A549 (cell line): ENCODE measurements around the gene SLC22A23. TPM values are rescaled to one million over a fixed set of nuclear protein-coding genes. Genes with fewer than 3 reads are reported as not detected.

Source experiments
- ATAC-seq, 2 experiments: fragments of 200-7000 bp in 1 of 2; fragments of >200 bp in 1 of 2; cut with Nextera tagmentation in 1 of 2; cut with Tn5 transposase in 1 of 2; 3 replicates each; pipeline versions ENCODE4 v1.8.0 to v1.9.1; 2018 to 2020; ENCODE audit warnings: mild to moderate bottlenecking in 1 of 2, moderate library complexity in 1 of 2
- CTCF ChIA-PET: fragments of 300-600 bp; sonication (Branson Sonifier 250); formaldehyde crosslinking; extraction: SDS; loops from one replicate; lab custom pipeline; 2021; ENCODE audit warnings: antibody characterized with exemption, inconsistent platforms; lab: Yijun Ruan, JAX
- POLR2A ChIA-PET: fragments of 350-600 bp; formaldehyde crosslinking; extraction: SDS; loops from one replicate; lab custom pipeline; 2021; ENCODE audit warnings: antibody characterized with exemption, inconsistent platforms; lab: Yijun Ruan, JAX
- DNase-seq, 2 experiments: peaks; one replicate each; pipeline versions ENCODE4 v3.0.0 to v3.0.0-alpha.2; 2011 to 2016; ENCODE audit warnings: low read depth in 1 of 2, low spot score in 1 of 2
- FAIRE-seq: peaks from 2 replicates; lab custom pipeline; 2011; peaks lifted over from hg19 to GRCh38; lab: Jason Lieb, UNC
- H3K27ac ChIP-seq, 2 experiments: fragments of >200 bp; sonication (Bioruptor Twin); formaldehyde crosslinking; 3 replicates each; pipeline ENCODE4 v1.5.1; 2016 to 2017
- H3K4me1 ChIP-seq: fragments of >200 bp; sonication (Bioruptor Twin); formaldehyde crosslinking; 3 replicates; pipeline ENCODE4 v1.6.1; 2016
- H3K4me2 ChIP-seq: fragments of >200 bp; sonication (Bioruptor Twin); formaldehyde crosslinking; 3 replicates; pipeline ENCODE4 v1.6.1; 2016
- H3K4me3 ChIP-seq: fragments of >200 bp; sonication (Bioruptor Twin); formaldehyde crosslinking; 3 replicates; pipeline ENCODE4 v1.5.1; 2016
- H3K9me3 ChIP-seq: fragments of >200 bp; sonication (Bioruptor Twin); formaldehyde crosslinking; 3 replicates; pipeline ENCODE4 v1.6.1; 2016
- BHLHE40 ChIP-seq: IDR thresholded peaks from 2 replicates; pipeline ENCODE4 v1.6.1; 2012; ENCODE audit warnings: low read depth, low read length, inconsistent platforms
- CBX2 ChIP-seq: fragments of 200-600 bp; sonication (generic); IDR thresholded peaks from 2 replicates; pipeline ENCODE4 v1.6.1; 2016; ENCODE audit warnings: low read depth, mild to moderate bottlenecking, borderline replicate concordance
- CEBPB ChIP-seq, 2 experiments: fragments of >200 bp in 1 of 2; sonication (Bioruptor Twin) in 1 of 2; formaldehyde crosslinking in 1 of 2; IDR thresholded peaks; 2 replicates each; pipeline ENCODE4 v1.6.1; 2012 to 2016
- CHD4 ChIP-seq: fragments of 200-600 bp; sonication (generic); IDR thresholded peaks from 2 replicates; pipeline ENCODE4 v1.6.1; 2016; ENCODE audit warnings: antibody characterized with exemption, mild to moderate bottlenecking, borderline replicate concordance
- ESRRA ChIP-seq: fragments of 150-350 bp; IDR thresholded peaks from 2 replicates; pipeline ENCODE4 v1.6.1; 2014; ENCODE audit warnings: mild to moderate bottlenecking, low read length, borderline replicate concordance
- FOSB ChIP-seq: fragments of 250-450 bp; sonication (Bioruptor Pico); IDR thresholded peaks from 2 replicates; pipeline ENCODE4 v1.5.0; 2020; ENCODE audit warnings: mild to moderate bottlenecking, moderate library complexity
- HEYL ChIP-seq: fragments of 250-450 bp; sonication (Bioruptor Pico); IDR thresholded peaks from 2 replicates; pipeline ENCODE4 v1.8.0; 2021; ENCODE audit warnings: mild to moderate bottlenecking, moderate library complexity
- HOXA7 ChIP-seq: fragments of 250-450 bp; sonication (Bioruptor Pico); IDR thresholded peaks from 2 replicates; pipeline ENCODE4 v1.5.0; 2020; ENCODE audit warnings: mild to moderate bottlenecking, moderate library complexity
- HOXB13 ChIP-seq: fragments of 250-450 bp; sonication (Bioruptor Pico); IDR thresholded peaks from 2 replicates; pipeline ENCODE4 v1.5.0; 2020; ENCODE audit warnings: low read depth, mild to moderate bottlenecking, moderate library complexity
- HOXB5 ChIP-seq: fragments of 250-450 bp; sonication (Bioruptor Pico); IDR thresholded peaks from 2 replicates; pipeline ENCODE4 v1.5.0; 2020; ENCODE audit warnings: mild to moderate bottlenecking, moderate library complexity
- JUN ChIP-seq, 2 experiments: fragments of >200 bp; sonication (Bioruptor Twin); formaldehyde crosslinking; IDR thresholded peaks; 2 replicates in 1 of 2; 3 replicates in 1 of 2; pipeline ENCODE4 v1.6.1; 2016 to 2017
- JUNB ChIP-seq: fragments of >200 bp; sonication (Bioruptor Twin); formaldehyde crosslinking; IDR thresholded peaks from 2 replicates; pipeline ENCODE4 v1.6.1; 2016
- NR3C1 ChIP-seq: fragments of >200 bp; sonication (Bioruptor Twin); formaldehyde crosslinking; IDR thresholded peaks from 3 replicates; pipeline ENCODE4 v1.6.1; 2017
- RARB ChIP-seq: fragments of 250-450 bp; sonication (Bioruptor Pico); IDR thresholded peaks from 2 replicates; pipeline ENCODE4 v1.8.0; 2021; ENCODE audit warnings: mild to moderate bottlenecking, moderate library complexity
- RCOR1 ChIP-seq: fragments of 150-350 bp; IDR thresholded peaks from 2 replicates; pipeline ENCODE4 v1.6.1; 2014; ENCODE audit warnings: antibody characterized with exemption, low read length, low read depth
- RFX5 ChIP-seq: fragments of 450-650 bp; IDR thresholded peaks from 2 replicates; pipeline ENCODE4 v1.7.1; 2014; ENCODE audit warnings: antibody characterized with exemption, mild to moderate bottlenecking, moderate library complexity
- SMC3 ChIP-seq: fragments of >200 bp; sonication (Bioruptor Twin); formaldehyde crosslinking; IDR thresholded peaks from 3 replicates; pipeline ENCODE4 v1.6.1; 2018; ENCODE audit warnings: inconsistent platforms
- SREBF2 ChIP-seq: fragments of 450-650 bp; IDR thresholded peaks from 2 replicates; pipeline ENCODE4 v1.6.1; 2014; ENCODE audit warnings: mild to moderate bottlenecking, moderate library complexity
- ZNF302 ChIP-seq: fragments of 250-450 bp; sonication (Bioruptor Pico); IDR thresholded peaks from 2 replicates; pipeline ENCODE4 v1.9.0; 2021; ENCODE audit warnings: inconsistent platforms, mild to moderate bottlenecking, moderate library complexity
- WGBS: methylation state at CpG from one replicate; pipeline ENCODE4 v1.1.6; 2017; ENCODE audit errors: missing lambda C conversion rate; 5-methylcytosine and 5-hydroxymethylcytosine counted together
- polyA plus RNA-seq, 4 experiments: library from polyadenylated mRNA; depleted of rRNA in 3 of 4; stranded (reverse); fragments of >200 nt; fragmentation: RNase III in 1 of 4; extraction: RNeasy Plus Mini Kit Qiagen cat#74134 plus additional on column Dnase treatment in 1 of 4; gene quantifications; 2 replicates in 3 of 4; 3 replicates in 1 of 4; pipeline ENCODE4 v1.2.3, GENCODE V29; 2011 to 2017
- TF ChIP-seq, protein P1 (sequence below): IDR thresholded peaks from 2 replicates; pipeline ENCODE4 v1.6.1; 2012; ENCODE audit warnings: low read depth, borderline replicate concordance
- TF ChIP-seq, protein P2 (sequence below): fragments of >200 bp; sonication (Bioruptor Twin); formaldehyde crosslinking; IDR thresholded peaks from 3 replicates; pipeline ENCODE4 v1.6.1; 2016
- TF ChIP-seq, protein P3 (sequence below): fragments of >200 bp; sonication (Bioruptor Twin); formaldehyde crosslinking; IDR thresholded peaks from 2 replicates; pipeline ENCODE4 v1.6.1; 2016

The SLC22A23 gene
- polyA plus RNA-seq, 2 of the 4 experiments (the other 2 are of a cell fraction) = 4.4 to 6.2 TPM

DNA sequence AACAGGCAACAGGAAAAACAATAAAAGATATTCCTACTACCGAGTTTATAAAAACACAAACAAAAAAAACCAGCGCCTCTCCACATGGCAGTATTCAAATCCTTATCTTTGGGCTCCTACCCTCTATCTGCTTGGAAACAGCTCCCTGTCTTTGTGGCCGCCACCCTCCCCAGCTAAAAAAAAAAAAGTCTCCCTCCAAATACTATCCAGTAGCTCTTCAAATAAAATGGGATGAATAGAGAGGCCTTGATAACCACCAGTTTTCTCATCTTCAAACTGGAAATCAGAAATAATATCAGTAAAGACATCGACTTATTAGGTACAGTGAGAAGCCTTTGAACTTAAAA lies 101.9 kb downstream of the SLC22A23 start:
- DNase-seq (no peak), ATAC-seq (no peak), FAIRE-seq (no peak)
- Histone ChIP-seq H3K4me1 (peaks cover 36% of the 10 kb centered on the region), H3K9me3 (no peaks in the 10 kb centered on the region), H3K4me2 (peak overlapping the region; percentile 87), H3K4me3 (no peak overlapping the region), H3K27ac (peak overlapping the region; percentile 78 to 86; a peak in 4 of 6 replicates)
- CTCF ChIA-PET = interaction anchor here (1.1 kb wide), 1 partner anchor 12 kb away, joined by 3 read pairs; no protein-coding TSS in a partner anchor
- POLR2A ChIA-PET = interaction anchor here (0.5 kb wide), 1 partner anchor 83 kb away, joined by 4 read pairs; no protein-coding TSS in a partner anchor
- WGBS = 86% methylated on average over 4 of the region's 4 CpGs
- TF ChIP-seq JUNB = no peak
- no peak for TF ChIP-seq RARB (CRISPR knock-in tag)
- TF ChIP-seq HOXA7 (CRISPR knock-in tag) = no peak

DNA sequence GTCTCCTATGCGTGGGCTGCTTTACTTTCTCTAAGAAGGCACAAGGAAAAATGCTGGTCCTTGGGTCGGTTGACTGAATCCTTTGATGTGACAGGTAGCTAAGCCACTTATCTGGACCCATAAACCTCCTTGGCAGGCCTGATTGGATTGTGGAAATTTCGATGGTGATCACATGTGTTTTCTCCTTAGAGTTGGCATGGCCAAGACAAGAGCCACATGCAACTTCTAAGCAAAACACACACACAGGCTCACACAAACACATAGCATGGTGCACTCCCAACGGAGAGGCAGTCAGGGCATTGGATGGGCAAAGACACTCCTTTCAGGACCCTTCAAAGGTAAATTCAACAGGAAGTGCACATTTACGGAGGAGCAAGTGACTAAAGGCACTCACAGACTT lies 102.9 kb downstream of the SLC22A23 start:
- ChIA-PET CTCF (interaction anchor here (1.4 kb wide), 1 partner anchor 74 kb away, joined by 3 read pairs; no protein-coding TSS in a partner anchor), POLR2A (no interaction called here)
- no peak for FAIRE-seq
- 91% methylated on average over 5 of the region's 5 CpGs for WGBS
- H3K4me3 ChIP-seq = no peak overlapping the region
- no peak for DNase-seq
- H3K9me3 ChIP-seq = no peaks in the 10 kb centered on the region
- no peak overlapping the region for H3K4me2 ChIP-seq
- H3K4me1 ChIP-seq = peaks cover 29% of the 10 kb centered on the region
- H3K27ac ChIP-seq = no peak overlapping the region
- no peak for TF ChIP-seq CBX2
- no peak for TF ChIP-seq RARB (CRISPR knock-in tag)
- no peak for TF ChIP-seq HEYL
- TF ChIP-seq NR3C1 = no peak
- TF ChIP-seq BHLHE40 = no peak
- TF ChIP-seq, protein P1, sequence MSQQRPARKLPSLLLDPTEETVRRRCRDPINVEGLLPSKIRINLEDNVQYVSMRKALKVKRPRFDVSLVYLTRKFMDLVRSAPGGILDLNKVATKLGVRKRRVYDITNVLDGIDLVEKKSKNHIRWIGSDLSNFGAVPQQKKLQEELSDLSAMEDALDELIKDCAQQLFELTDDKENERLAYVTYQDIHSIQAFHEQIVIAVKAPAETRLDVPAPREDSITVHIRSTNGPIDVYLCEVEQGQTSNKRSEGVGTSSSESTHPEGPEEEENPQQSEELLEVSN = no peak
- no peak for TF ChIP-seq HOXB5
- TF ChIP-seq FOSB (CRISPR knock-in tag) = no peak
- no peak for TF ChIP-seq JUN (IDR thresholded peaks at IDR 0.05)
- TF ChIP-seq, protein P2, sequence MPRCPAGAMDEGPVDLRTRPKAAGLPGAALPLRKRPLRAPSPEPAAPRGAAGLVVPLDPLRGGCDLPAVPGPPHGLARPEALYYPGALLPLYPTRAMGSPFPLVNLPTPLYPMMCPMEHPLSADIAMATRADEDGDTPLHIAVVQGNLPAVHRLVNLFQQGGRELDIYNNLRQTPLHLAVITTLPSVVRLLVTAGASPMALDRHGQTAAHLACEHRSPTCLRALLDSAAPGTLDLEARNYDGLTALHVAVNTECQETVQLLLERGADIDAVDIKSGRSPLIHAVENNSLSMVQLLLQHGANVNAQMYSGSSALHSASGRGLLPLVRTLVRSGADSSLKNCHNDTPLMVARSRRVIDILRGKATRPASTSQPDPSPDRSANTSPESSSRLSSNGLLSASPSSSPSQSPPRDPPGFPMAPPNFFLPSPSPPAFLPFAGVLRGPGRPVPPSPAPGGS = no peak
- TF ChIP-seq HOXB13 = no peak
- TF ChIP-seq, protein P3, sequence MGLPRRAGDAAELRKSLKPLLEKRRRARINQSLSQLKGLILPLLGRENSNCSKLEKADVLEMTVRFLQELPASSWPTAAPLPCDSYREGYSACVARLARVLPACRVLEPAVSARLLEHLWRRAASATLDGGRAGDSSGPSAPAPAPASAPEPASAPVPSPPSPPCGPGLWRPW = no peak
- no peak for ATAC-seq

DNA sequence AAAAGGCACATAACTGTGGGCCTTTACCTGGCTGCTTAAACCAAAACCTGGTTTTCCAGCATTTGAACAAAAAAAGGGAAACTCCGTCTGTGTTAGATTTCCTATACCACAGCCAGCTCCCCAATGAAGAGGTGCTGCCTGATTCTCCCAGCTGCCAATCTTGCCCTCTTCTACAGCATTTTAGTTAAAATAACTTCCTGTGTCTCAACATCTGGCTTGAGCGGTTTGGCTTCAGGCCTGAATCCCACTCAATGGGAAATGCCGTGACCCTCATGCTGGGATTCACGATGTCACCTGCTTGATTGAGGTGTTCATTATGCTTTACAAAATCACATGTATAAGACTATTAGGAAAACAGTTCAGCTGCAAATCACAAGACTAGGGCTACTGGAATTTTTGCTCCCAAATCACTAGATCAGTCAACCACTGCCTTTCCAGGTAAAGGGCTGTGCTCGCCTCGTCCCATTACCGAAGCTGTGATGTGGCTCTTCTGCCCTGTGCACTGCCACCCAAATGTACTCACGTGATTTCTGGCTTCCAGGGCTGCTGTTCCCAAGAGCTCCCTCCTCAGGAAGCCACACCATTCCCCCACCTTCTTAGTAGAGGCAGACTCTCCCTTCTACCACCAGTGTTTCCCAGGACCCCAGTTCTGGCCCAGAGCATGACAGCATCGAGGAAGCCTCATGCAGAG lies 103.5 kb downstream of the SLC22A23 start:
- FAIRE-seq (no peak), DNase-seq (no peak), ATAC-seq (no peak)
- Histone ChIP-seq H3K27ac (no peak overlapping the region), H3K4me1 (peaks cover 29% of the 10 kb centered on the region), H3K9me3 (no peaks in the 10 kb centered on the region), H3K4me2 (no peak overlapping the region), H3K4me3 (no peak overlapping the region)
- no peak for TF ChIP-seq RARB (CRISPR knock-in tag)
- TF ChIP-seq CBX2 = no peak
- no peak for TF ChIP-seq SREBF2
- no peak for TF ChIP-seq CHD4
- TF ChIP-seq CEBPB (IDR thresholded peaks at IDR 0.05) = no peak
- no peak for TF ChIP-seq HEYL
- no peak for TF ChIP-seq ZNF302 (CRISPR knock-in tag)
- TF ChIP-seq RFX5 = no peak
- TF ChIP-seq SMC3 = no peak
- TF ChIP-seq, protein P2 = no peak
- no peak for TF ChIP-seq ESRRA
- no peak for TF ChIP-seq RCOR1
- 93% methylated on average over 9 of the region's 9 CpGs for WGBS
- ChIA-PET CTCF (interaction anchor here (1.2 to 1.4 kb wide), 2 partner anchors 74 to 379 kb away, joined by 3 read pairs; no protein-coding TSS in a partner anchor), POLR2A (no interaction called here)
